GM21576 (cell line): ENCODE measurements around the gene EBNA1BP2.
"Not testable (repeated sequence)": the region's sequence is repeated elsewhere in the genome, so short reads cannot be mapped to it uniquely, and the experiment has no call there.

Experiments
- ATAC-seq: cut with Tn5 transposase; IDR thresholded peaks from one replicate; pipeline ENCODE4 v1.9.1; 2021; ENCODE audit warnings: mild to moderate bottlenecking, moderate library complexity; ENCODE audit not compliant: unreplicated experiment

Gene EBNA1BP2

GRCh38 chr1:43121256-43121900, 50.7 kb downstream of the EBNA1BP2 start:
- no peak for ATAC-seq

- ATAC-seq, result not testable (repeated sequence)
Measured at GRCh38 chr1:43119928-43120586, 52.0 kb downstream of the EBNA1BP2 start.
